ENCODE results near the gene KCNQ5. TPM values are rescaled to one million over a fixed set of nuclear protein-coding genes. Genes with fewer than 3 reads are reported as not detected.

The KCNQ5 gene
- polyA plus RNA-seq, 3 donors = not detected

DNA sequence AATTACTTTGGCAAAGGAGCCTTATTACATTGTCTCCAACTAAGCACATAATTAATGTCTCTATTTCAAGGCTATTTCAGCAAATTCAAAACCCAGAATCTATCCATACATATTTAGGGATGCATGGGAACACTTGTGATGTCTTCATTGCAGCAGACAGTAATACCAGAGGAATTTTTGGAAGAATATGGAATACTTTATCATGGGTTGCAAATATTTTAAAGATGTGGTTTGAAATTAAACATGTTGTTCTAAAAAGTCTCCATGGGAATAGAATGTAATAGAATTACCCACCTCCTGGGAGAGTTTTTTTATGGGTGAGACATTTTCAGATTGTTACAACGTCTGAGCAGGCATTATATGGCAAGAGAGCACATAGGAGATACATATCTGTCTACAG lies 170.8 kb downstream of the KCNQ5 start:
- Histone ChIP-seq H3K27me3 (ENCODE audit: control insufficient read depth in 2 of 2, insufficient read depth in 2 of 2, low read length in 2 of 2) (no peaks in the 10 kb centered on the region), H2AFZ (ENCODE audit: insufficient read depth, low read depth, low read length, poor library complexity, severe bottlenecking) (no peak overlapping the region), H3K27ac (ENCODE audit: low read depth in 1 of 2, low read length in 2 of 2) (no peak overlapping the region), H3K36me3 (replicated peaks in 1 of 2; ENCODE audit: control insufficient read depth in 1 of 2, insufficient read depth in 2 of 2, low read length in 2 of 2) (no peaks in the 10 kb centered on the region), H3K79me2 (ENCODE audit: insufficient read depth, low read length) (no peaks in the 10 kb centered on the region), H3K4me3 (replicated peaks in 1 of 3; ENCODE audit: low read depth in 2 of 3, low read length in 3 of 3) (no peak overlapping the region), H3K9me3 (replicated peaks in 1 of 2; ENCODE audit: control insufficient read depth in 1 of 2, insufficient read depth in 1 of 2, low read length in 2 of 2) (no peaks in the 10 kb centered on the region), H3K9ac (ENCODE audit: insufficient read depth, low read length, poor library complexity, severe bottlenecking) (no peak overlapping the region), H3K4me2 (replicated peaks; ENCODE audit: extremely low read depth, low read length, poor library complexity, severe bottlenecking) (no peak overlapping the region), H3K4me1 (ENCODE audit: control insufficient read depth in 1 of 2, insufficient read depth in 2 of 2, low read length in 2 of 2) (no peaks in the 10 kb centered on the region), H4K20me1 (ENCODE audit: insufficient read depth, low read length) (no peaks in the 10 kb centered on the region)
- TF ChIP-seq, protein P1, sequence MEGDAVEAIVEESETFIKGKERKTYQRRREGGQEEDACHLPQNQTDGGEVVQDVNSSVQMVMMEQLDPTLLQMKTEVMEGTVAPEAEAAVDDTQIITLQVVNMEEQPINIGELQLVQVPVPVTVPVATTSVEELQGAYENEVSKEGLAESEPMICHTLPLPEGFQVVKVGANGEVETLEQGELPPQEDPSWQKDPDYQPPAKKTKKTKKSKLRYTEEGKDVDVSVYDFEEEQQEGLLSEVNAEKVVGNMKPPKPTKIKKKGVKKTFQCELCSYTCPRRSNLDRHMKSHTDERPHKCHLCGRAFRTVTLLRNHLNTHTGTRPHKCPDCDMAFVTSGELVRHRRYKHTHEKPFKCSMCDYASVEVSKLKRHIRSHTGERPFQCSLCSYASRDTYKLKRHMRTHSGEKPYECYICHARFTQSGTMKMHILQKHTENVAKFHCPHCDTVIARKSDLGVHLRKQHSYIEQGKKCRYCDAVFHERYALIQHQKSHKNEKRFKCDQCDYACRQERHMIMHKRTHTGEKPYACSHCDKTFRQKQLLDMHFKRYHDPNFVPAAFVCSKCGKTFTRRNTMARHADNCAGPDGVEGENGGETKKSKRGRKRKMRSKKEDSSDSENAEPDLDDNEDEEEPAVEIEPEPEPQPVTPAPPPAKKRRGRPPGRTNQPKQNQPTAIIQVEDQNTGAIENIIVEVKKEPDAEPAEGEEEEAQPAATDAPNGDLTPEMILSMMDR (IDR thresholded peaks at IDR 0.05) = no peak
- intact Hi-C loops (cut with micrococcal nuclease) = no loop called here
- H3K27ac Mint-ChIP-seq = no peak overlapping the region
- no peaks in the 10 kb centered on the region for H3K4me1 Mint-ChIP-seq
- no CpG with 5 or more reads among the region's 1 CpG for WGBS (ENCODE audit: insufficient coverage)
- DNase-seq = no peak
- H3K9me3 Mint-ChIP-seq = no peaks in the 10 kb centered on the region
- H3K4me3 Mint-ChIP-seq = no peak overlapping the region
- no peaks in the 10 kb centered on the region for H3K27me3 Mint-ChIP-seq (ENCODE audit: low read depth in 3 of 3)
- no peaks in the 10 kb centered on the region for H3K36me3 Mint-ChIP-seq

DNA sequence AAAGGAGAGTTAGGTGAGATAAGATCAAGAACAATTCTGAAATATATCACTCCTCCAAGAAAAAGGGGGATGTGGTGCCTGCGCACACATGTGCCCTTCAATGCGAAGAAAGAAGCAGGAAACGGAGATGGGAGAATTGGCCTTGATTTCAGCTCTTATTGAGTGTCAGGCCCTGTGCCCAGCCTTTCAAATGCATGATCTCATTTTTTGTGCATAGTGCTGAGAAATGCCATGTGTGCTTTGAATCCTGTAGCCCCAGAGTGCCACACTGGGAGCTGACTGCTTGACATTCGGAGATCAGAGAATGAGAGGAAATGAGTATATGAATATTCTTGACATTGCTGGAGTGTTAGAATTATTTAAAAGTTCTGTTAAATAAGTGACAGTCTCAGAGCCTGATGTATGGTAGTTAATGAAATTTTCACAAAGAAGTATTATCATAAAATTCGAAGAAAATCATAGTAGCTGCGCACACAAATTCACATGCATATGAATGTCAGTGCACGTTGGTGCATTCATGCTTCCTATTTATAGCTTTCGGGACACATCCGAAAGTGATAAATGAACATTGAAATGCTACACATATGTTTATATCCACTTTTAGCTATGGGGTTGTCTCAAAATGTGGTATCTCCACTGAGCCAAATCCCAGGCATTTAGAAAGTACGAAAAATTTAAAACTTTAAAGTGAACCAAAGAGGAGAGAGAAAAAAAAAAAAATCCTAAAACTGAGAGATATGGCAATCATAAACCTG lies 172.0 kb downstream of the KCNQ5 start:
- intact Hi-C loops (cut with micrococcal nuclease) = no loop called here
- no peaks in the 10 kb centered on the region for H3K79me2 ChIP-seq (ENCODE audit: insufficient read depth, low read length)

More for the DNA sequence above, 172.0 kb downstream of the KCNQ5 start:
- Histone ChIP-seq H3K27me3 (ENCODE audit: control insufficient read depth in 2 of 2, insufficient read depth in 2 of 2, low read length in 2 of 2) (no peaks in the 10 kb centered on the region), H3K9me3 (replicated peaks in 1 of 2; ENCODE audit: control insufficient read depth in 1 of 2, insufficient read depth in 1 of 2, low read length in 2 of 2) (no peaks in the 10 kb centered on the region), H2AFZ (ENCODE audit: insufficient read depth, low read depth, low read length, poor library complexity, severe bottlenecking) (no peak overlapping the region), H3K27ac (ENCODE audit: low read depth in 1 of 2, low read length in 2 of 2) (no peak overlapping the region), H3K9ac (ENCODE audit: insufficient read depth, low read length, poor library complexity, severe bottlenecking) (no peak overlapping the region), H4K20me1 (ENCODE audit: insufficient read depth, low read length) (no peaks in the 10 kb centered on the region), H3K4me1 (ENCODE audit: control insufficient read depth in 1 of 2, insufficient read depth in 2 of 2, low read length in 2 of 2) (no peaks in the 10 kb centered on the region), H3K4me3 (replicated peaks in 1 of 3; ENCODE audit: low read depth in 2 of 3, low read length in 3 of 3) (no peak overlapping the region), H3K4me2 (replicated peaks; ENCODE audit: extremely low read depth, low read length, poor library complexity, severe bottlenecking) (no peak overlapping the region), H3K36me3 (replicated peaks in 1 of 2; ENCODE audit: control insufficient read depth in 1 of 2, insufficient read depth in 2 of 2, low read length in 2 of 2) (no peaks in the 10 kb centered on the region)
- H3K27ac Mint-ChIP-seq = no peak overlapping the region
- TF ChIP-seq, protein P1 (IDR thresholded peaks at IDR 0.05) = no peak
- no peaks in the 10 kb centered on the region for H3K36me3 Mint-ChIP-seq
- no peak for DNase-seq
- no peaks in the 10 kb centered on the region for H3K4me1 Mint-ChIP-seq
- no peaks in the 10 kb centered on the region for H3K27me3 Mint-ChIP-seq (ENCODE audit: low read depth in 3 of 3)
- WGBS (ENCODE audit: insufficient coverage) = 75% methylated on average over 4 of the region's 10 CpGs
- no peak overlapping the region for H3K4me3 Mint-ChIP-seq
- peaks cover 0 to 6% (median 0%) of the 10 kb centered on the region in 7 donors for H3K9me3 Mint-ChIP-seq

All from CD14-positive monocyte (primary cell).